B cell (primary cell): Measurements from ENCODE around the gene FTO. TPM values are rescaled to one million over a fixed set of nuclear protein-coding genes. Genes with fewer than 3 reads are reported as not detected.

ENCODE experiments used
- ATAC-seq: fragments of 200-7000 bp; cut with Tn5 transposase; one replicate; pipeline ENCODE4 v1.10.0; 2021; ENCODE audit warnings: low read depth, mild to moderate bottlenecking, moderate number of reproducible peaks, moderate library complexity
- CTCF ChIA-PET: fragments of 350-600 bp; sonication (Branson Sonifier 250); formaldehyde crosslinking; loops from one replicate; lab custom pipeline; 2021; ENCODE audit warnings: antibody characterized with exemption, inconsistent platforms; lab: Charles Lee
- POLR2A ChIA-PET: fragments of 350-600 bp; sonication (Branson Sonifier 250); formaldehyde crosslinking; loops from one replicate; lab custom pipeline; 2021; ENCODE audit warnings: antibody characterized with exemption; lab: Charles Lee
- DNase-seq: peaks from one replicate; pipeline ENCODE4 v3.0.0; 2013
- H2AFZ ChIP-seq: 2 replicates; pipeline ENCODE4 v1.6.1; 2012; ENCODE audit warnings: mild to moderate bottlenecking, low read depth, low read length; ENCODE audit not compliant: insufficient read depth, poor library complexity, severe bottlenecking
- H3K27ac ChIP-seq, 2 donors: 1 replicate in 1 of 2; 2 replicates in 1 of 2; pipeline ENCODE4 v1.5.1; 2012 to 2013; ENCODE audit warnings: low read length in 2 of 2, mild to moderate bottlenecking in 2 of 2, moderate library complexity in 1 of 2
- H3K27me3 ChIP-seq, 4 experiments: fragments of 200-600 bp in 1 of 4; sonication (generic) in 1 of 4; replicated peaks in 1 of 4; 1 replicate in 2 of 4; 2 replicates in 2 of 4; pipeline versions ENCODE4 v1.6.1 to v1.7.0; 2013 to 2016; ENCODE audit warnings: low read length in 3 of 4, mild to moderate bottlenecking in 2 of 4, mixed read lengths in 1 of 4, moderate library complexity in 1 of 4; ENCODE audit not compliant: insufficient read depth in 4 of 4, control insufficient read depth in 3 of 4; ENCODE audit errors: control extremely low read depth in 1 of 4
- H3K36me3 ChIP-seq, 2 experiments: replicated peaks in 1 of 2; 1 replicate in 1 of 2; 2 replicates in 1 of 2; pipeline versions ENCODE4 v1.6.1 to v1.7.1; 2013; ENCODE audit warnings: low read length in 1 of 2; ENCODE audit not compliant: insufficient read depth in 2 of 2, control insufficient read depth in 1 of 2; ENCODE audit errors: control extremely low read depth in 1 of 2, extremely low read depth in 1 of 2
- H3K4me1 ChIP-seq, 2 donors: fragments of 200-600 bp in 1 of 2; sonication (generic) in 1 of 2; 1 replicate in 1 of 2; 2 replicates in 1 of 2; pipeline versions ENCODE4 v1.5.1 to v1.6.1; 2013 to 2017; ENCODE audit warnings: low read length in 2 of 2; ENCODE audit not compliant: control insufficient read depth in 2 of 2, insufficient read depth in 2 of 2
- H3K4me2 ChIP-seq: replicated peaks from 2 replicates; pipeline ENCODE3; 2012; ENCODE audit warnings: mild to moderate bottlenecking, low read depth, low read length; ENCODE audit not compliant: poor library complexity, severe bottlenecking
- H3K4me3 ChIP-seq, 5 experiments: fragments of 200-600 bp in 1 of 5; sonication (generic) in 1 of 5; 1 replicate in 3 of 5; 2 replicates in 2 of 5; pipeline versions ENCODE4 v1.5.1 to v1.7.0; 2011 to 2016; ENCODE audit warnings: low read length in 4 of 5, mild to moderate bottlenecking in 4 of 5, low read depth in 2 of 5, control low read depth in 1 of 5, moderate library complexity in 1 of 5; ENCODE audit not compliant: insufficient read depth in 1 of 5; ENCODE audit errors: control extremely low read depth in 1 of 5, extremely low read depth in 1 of 5
- H3K79me2 ChIP-seq: fragments of 200-600 bp; sonication (generic); one replicate; pipeline ENCODE4 v1.6.0; 2016; ENCODE audit warnings: low read length; ENCODE audit not compliant: control insufficient read depth, insufficient read depth
- H3K9ac ChIP-seq: fragments of 200-600 bp; sonication (generic); 2 replicates; pipeline ENCODE4 v1.6.1; 2017; ENCODE audit warnings: mild to moderate bottlenecking, low read length, moderate library complexity
- H3K9me3 ChIP-seq, 3 donors: one replicate each; pipeline versions ENCODE4 v1.6.1 to v1.7.1; 2013; ENCODE audit warnings: low read length in 2 of 3; ENCODE audit not compliant: control insufficient read depth in 2 of 3, insufficient read depth in 1 of 3; ENCODE audit errors: control extremely low read depth in 1 of 3
- H4K20me1 ChIP-seq: 2 replicates; pipeline ENCODE4 v1.6.0; 2012; ENCODE audit warnings: mild to moderate bottlenecking, low read length; ENCODE audit not compliant: insufficient read depth, control insufficient read depth, poor library complexity, severe bottlenecking
- H3K27ac Mint-ChIP-seq: one replicate; pipeline ENCODE4 v1.8.0; 2021; ENCODE audit warnings: mixed read lengths
- H3K27me3 Mint-ChIP-seq: one replicate; pipeline ENCODE4 v1.8.0; 2021; ENCODE audit warnings: mixed read lengths
- H3K4me1 Mint-ChIP-seq: one replicate; pipeline ENCODE4 v1.8.0; 2021; ENCODE audit warnings: mixed read lengths
- H3K4me3 Mint-ChIP-seq: one replicate; pipeline ENCODE4 v1.8.0; 2021; ENCODE audit warnings: mixed read lengths
- H3K9me3 Mint-ChIP-seq: one replicate; pipeline ENCODE4 v1.8.0; 2022; ENCODE audit warnings: mixed read lengths; ENCODE audit not compliant: insufficient read depth
- CTCF ChIP-seq: fragments of 200-600 bp; IDR thresholded peaks from one replicate; pipeline ENCODE4 v1.8.0; 2022; ENCODE audit warnings: antibody characterized with exemption, mild to moderate bottlenecking
- EZH2 ChIP-seq: IDR thresholded peaks from 2 replicates; pipeline ENCODE4 v1.6.1; 2012; ENCODE audit warnings: borderline replicate concordance, low read depth, mild to moderate bottlenecking, moderate library complexity, low read length; ENCODE audit not compliant: insufficient read depth, poor library complexity, severe bottlenecking
- WGBS: methylation state at CpG from one replicate; pipeline ENCODE4 v1.1.5; 2013; ENCODE audit warnings: missing lambda C conversion rate; ENCODE audit not compliant: insufficient coverage; 5-methylcytosine and 5-hydroxymethylcytosine counted together
- intact Hi-C: fragments of 100-400 bp; cut with micrococcal nuclease; formaldehyde crosslinking; loops from one replicate; pipeline ENCODE4 v1.10.0; 2022
- polyA plus RNA-seq: library from polyadenylated mRNA; depleted of rRNA; stranded (reverse); fragments of >200 nt; gene quantifications from 2 replicates; pipeline ENCODE4 v1.2.3, GENCODE V29; 2012
- total RNA-seq, 2 donors: library from RNA; stranded (reverse); fragments of 120-200 nt in 1 of 2; gene quantifications; 1 replicate in 1 of 2; 2 replicates in 1 of 2; pipeline versions ENCODE4 v1.2.3 to v1.2.4, GENCODE V29; 2013 to 2022

Gene FTO
- total and polyA plus RNA-seq, 2 donors (not counting 1 experiment from before 2014, with no cell fraction given), result 26.5 to 68.5 TPM

- intact Hi-C loops, result no loop called here
- no peak overlapping the region for H3K27ac Mint-ChIP-seq
- no peak for DNase-seq
- Histone ChIP-seq H3K4me3 (no peak overlapping the region), H3K9ac (no peak overlapping the region), H3K9me3 (no peaks in the 10 kb centered on the region), H3K4me1 (no peaks in the 10 kb centered on the region), H3K36me3 (no peaks in the 10 kb centered on the region), H2AFZ (no peak overlapping the region), H3K79me2 (no peaks in the 10 kb centered on the region), H4K20me1 (no peaks in the 10 kb centered on the region), H3K4me2 (no peak overlapping the region), H3K27ac (no peak overlapping the region), H3K27me3 (no peaks in the 10 kb centered on the region)
- ATAC-seq, result no peak
- ChIA-PET POLR2A (no interaction called here), CTCF (no interaction called here)
- 40% methylated on average over 5 of the region's 10 CpGs for WGBS
- no peak overlapping the region for H3K4me3 Mint-ChIP-seq
- no peaks in the 10 kb centered on the region for H3K9me3 Mint-ChIP-seq
- TF ChIP-seq CTCF, result no peak
- TF ChIP-seq EZH2, result no peak
- no peaks in the 10 kb centered on the region for H3K4me1 Mint-ChIP-seq
- H3K27me3 Mint-ChIP-seq, result no peaks in the 10 kb centered on the region
These were observed 399.2 kb downstream of the FTO start for GRCh38 chr16:54102888-54103866.

GRCh38 chr16:54106057-54106456 is 402.1 kb downstream of the FTO start:
- Histone ChIP-seq H3K36me3 (no peaks in the 10 kb centered on the region), H3K9ac (no peak overlapping the region), H3K4me3 (no peak overlapping the region), H3K9me3 (no peaks in the 10 kb centered on the region), H3K27me3 (no peaks in the 10 kb centered on the region), H4K20me1 (no peaks in the 10 kb centered on the region), H2AFZ (no peak overlapping the region), H3K79me2 (no peaks in the 10 kb centered on the region), H3K27ac (no peak overlapping the region), H3K4me1 (no peaks in the 10 kb centered on the region), H3K4me2 (no peak overlapping the region)
- H3K27ac Mint-ChIP-seq, result no peak overlapping the region
- WGBS, result 100% methylated on average over 3 of the region's 5 CpGs
- intact Hi-C loops, result no loop called here
- ChIA-PET CTCF (no interaction called here), POLR2A (no interaction called here)
- DNase-seq (no peak), ATAC-seq (no peak)
- TF ChIP-seq CTCF (no peak), EZH2 (no peak)
- no peaks in the 10 kb centered on the region for H3K4me1 Mint-ChIP-seq
- no peaks in the 10 kb centered on the region for H3K27me3 Mint-ChIP-seq
- no peak overlapping the region for H3K4me3 Mint-ChIP-seq
- H3K9me3 Mint-ChIP-seq, result no peaks in the 10 kb centered on the region
